ENCODE measurements around the gene MED22. TPM values are rescaled to one million over a fixed set of nuclear protein-coding genes. Genes with fewer than 3 reads are reported as not detected.

The MED22 gene
- total RNA-seq, 4 donors from 2014 or later = 12.3 to 31.1 (median 26.9) TPM

- H3K4me3 ChIP-seq (ENCODE audit: low read depth, poor library complexity, severe bottlenecking) = no peak overlapping the region
- intact Hi-C loops (cut with DNase I; ENCODE audit: low total_unique reads) = no loop called here
- no peak for TF ChIP-seq CTCF (IDR thresholded peaks at IDR 0.05)
- no peak for TF ChIP-seq POLR2A (IDR thresholded peaks at IDR 0.05)
- WGBS, 2 donors = 70 to 71% methylated on average over 13 of the region's 13 CpGs
- no peak for DNase-seq (ENCODE audit: low spot score in 2 of 2)
Measured at GRCh38 chr9:133361507-133362092, 13.7 kb upstream of the MED22 start.

DNA sequence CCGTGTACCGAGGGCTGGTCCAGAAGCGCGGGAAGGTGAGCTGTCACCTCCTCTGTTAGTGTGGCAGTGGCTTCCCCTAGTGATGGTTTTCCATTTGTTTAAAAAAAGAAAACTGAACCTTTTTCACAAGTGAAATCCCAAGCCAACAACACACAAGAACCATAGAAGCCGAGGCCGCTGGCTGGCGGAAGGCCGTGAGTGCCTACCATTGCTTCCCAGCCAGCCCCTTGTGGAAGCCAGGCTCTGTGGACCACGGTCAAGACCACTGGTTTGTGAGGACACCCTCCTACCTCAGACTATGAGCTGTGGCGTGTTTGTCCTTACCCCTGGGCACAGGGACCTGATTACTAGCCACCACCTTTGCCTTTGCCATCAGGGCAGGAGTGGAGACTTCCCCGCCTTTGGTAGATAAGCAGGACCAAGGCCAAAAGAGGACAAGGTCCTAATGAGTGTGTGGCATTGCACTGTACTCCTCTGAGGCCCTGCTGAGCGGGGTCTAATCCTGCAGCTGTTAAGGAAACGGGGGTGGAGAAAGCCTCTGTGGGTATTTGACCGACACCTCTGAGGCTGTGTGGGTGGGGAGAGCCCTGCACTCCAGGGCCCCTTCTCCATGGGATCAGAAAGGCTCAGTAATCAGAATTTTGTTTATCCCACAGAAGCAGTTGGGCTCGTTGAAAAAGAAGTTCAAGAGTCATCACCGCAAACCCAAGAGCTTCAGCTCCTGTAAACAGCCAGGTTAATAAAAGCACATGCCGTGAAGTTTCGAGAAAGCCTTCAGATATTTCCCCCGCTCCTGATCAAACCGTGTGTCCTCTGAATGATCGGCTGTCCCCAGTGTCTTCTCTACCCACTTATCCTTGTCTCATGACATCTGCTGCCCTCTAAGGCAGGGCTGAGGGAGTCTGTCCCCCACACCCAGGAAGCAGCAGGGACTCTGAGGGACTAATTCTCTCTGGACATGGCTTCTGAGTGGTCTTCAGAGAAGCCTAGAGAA lies 12.8 kb upstream of the MED22 start:
- intact Hi-C loops (cut with DNase I; ENCODE audit: low total_unique reads) = no loop called here
- DNase-seq (ENCODE audit: low spot score in 2 of 2) = no peak
- no peak overlapping the region for H3K4me3 ChIP-seq (ENCODE audit: low read depth, poor library complexity, severe bottlenecking)
- WGBS, 2 donors = 81 to 83% methylated on average over 21 of the region's 21 CpGs
- no peak for TF ChIP-seq POLR2A (IDR thresholded peaks at IDR 0.05)
- TF ChIP-seq CTCF (IDR thresholded peaks at IDR 0.05) = no peak

DNA sequence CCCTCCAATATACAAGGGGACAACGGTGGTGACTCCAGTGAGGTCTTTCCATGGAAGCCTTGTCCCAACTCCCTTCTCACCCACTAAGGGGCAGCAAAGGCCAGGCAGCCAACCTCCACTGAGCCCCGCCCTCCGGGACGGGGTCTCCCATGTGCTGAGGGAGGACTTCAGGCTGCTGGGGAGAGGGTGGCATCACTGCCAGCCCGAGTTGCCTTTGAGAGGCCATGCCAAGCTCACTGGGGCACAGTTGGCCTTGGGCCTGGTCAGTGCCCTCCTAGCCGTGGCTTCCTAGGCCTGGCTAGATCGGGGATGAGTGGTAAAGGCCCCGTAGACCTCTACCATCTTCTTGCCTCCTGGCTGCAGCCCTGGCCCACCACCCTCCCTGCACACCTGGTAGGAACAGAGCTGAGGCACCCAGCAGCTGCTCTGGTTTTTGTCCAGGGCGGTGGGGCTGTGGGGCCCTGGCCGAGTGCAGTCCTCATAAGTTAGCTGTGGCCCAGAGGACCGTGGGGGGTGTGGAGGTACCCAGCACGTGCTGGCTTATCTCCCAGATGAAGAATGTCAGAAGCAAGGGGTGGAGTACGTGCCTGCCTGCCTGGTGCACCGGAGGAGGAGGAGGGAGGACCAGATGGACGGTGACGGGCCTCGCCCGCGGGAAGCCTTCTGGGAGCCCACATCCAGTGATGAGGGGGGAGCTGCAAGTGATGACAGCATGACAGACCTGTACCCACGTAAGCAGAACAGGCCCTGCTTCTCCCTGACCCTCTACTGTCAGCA lies 11.7 kb upstream of the MED22 start:
- WGBS, 2 donors = 52 to 53% methylated on average over 20 of the region's 20 CpGs
- no peak overlapping the region for H3K4me3 ChIP-seq (ENCODE audit: low read depth, poor library complexity, severe bottlenecking)
- DNase-seq (ENCODE audit: low spot score in 2 of 2) = no peak
- intact Hi-C loops (cut with DNase I; ENCODE audit: low total_unique reads) = no loop called here
- TF ChIP-seq CTCF (IDR thresholded peaks at IDR 0.05) (no peak), POLR2A (IDR thresholded peaks at IDR 0.05) (no peak)

GRCh38 chr9:133357656-133358055 lies 9.7 kb upstream of the MED22 start:
- no peak for DNase-seq (ENCODE audit: low spot score in 2 of 2)
- WGBS, 2 donors = 63 to 77% methylated on average over 6 to 12 of the region's 14 CpGs
- intact Hi-C loops (cut with DNase I; ENCODE audit: low total_unique reads) = no loop called here
- TF ChIP-seq POLR2A (IDR thresholded peaks at IDR 0.05) = no peak
- no peak for TF ChIP-seq CTCF (IDR thresholded peaks at IDR 0.05)
- H3K4me3 ChIP-seq (ENCODE audit: low read depth, poor library complexity, severe bottlenecking) = no peak overlapping the region

GRCh38 chr9:133356391-133357091 lies 8.6 kb upstream of the MED22 start, which contains the start of the genes SURF1 and SURF2:
Gene SURF1 (minus strand): TSS chr9:133356487. CDS start chr9:133356453, 34 bp downstream.
Gene SURF2 (plus strand): TSS chr9:133356550. CDS start chr9:133356593, 43 bp downstream.
- WGBS, 2 donors = 1% methylated on average over 31 to 47 of the region's 78 CpGs
- H3K4me3 ChIP-seq (ENCODE audit: low read depth, poor library complexity, severe bottlenecking) = peak within 1 kb of the TSS; percentile 69
- no peak for TF ChIP-seq CTCF (IDR thresholded peaks at IDR 0.05)
- peak in 1 of 2 donors; percentile 23 for TF ChIP-seq POLR2A (IDR thresholded peaks at IDR 0.05)
- peak; percentile 83 to 97 for DNase-seq (ENCODE audit: low spot score in 2 of 2)
- intact Hi-C loops (cut with DNase I; ENCODE audit: low total_unique reads) = no loop called here

Measured in lower leg skin (tissue), 4 donors.